Keratinocyte (primary cell): ENCODE measurements around the gene RXRA. TPM values are rescaled to one million over a fixed set of nuclear protein-coding genes. Genes with fewer than 3 reads are reported as not detected.

Experiments used
- DNase-seq: peaks from one replicate; pipeline ENCODE4 v3.0.0-alpha.2; 2011; ENCODE audit warnings: low read depth, missing footprints, low spot score
- FAIRE-seq: peaks from 2 replicates; lab custom pipeline; 2011; peaks lifted over from hg19 to GRCh38; lab: Jason Lieb, UNC
- H2AFZ ChIP-seq: 2 replicates; pipeline ENCODE4 v1.6.0; 2012; ENCODE audit warnings: low read length, control low read depth, inconsistent platforms; ENCODE audit not compliant: control insufficient read depth
- H3K27ac ChIP-seq: 2 replicates; pipeline ENCODE4 v1.5.1; 2011; ENCODE audit warnings: low read length; ENCODE audit not compliant: control insufficient read depth, insufficient read depth
- H3K27me3 ChIP-seq: 3 replicates; pipeline ENCODE4 v1.6.0; 2011; ENCODE audit warnings: low read length; ENCODE audit not compliant: control insufficient read depth, insufficient read depth; ENCODE audit errors: extremely low read depth
- H3K36me3 ChIP-seq, 2 experiments: 2 replicates in 1 of 2; 3 replicates in 1 of 2; pipeline ENCODE4 v1.5.1; 2011; ENCODE audit warnings: low read length in 2 of 2, mild to moderate bottlenecking in 1 of 2; ENCODE audit not compliant: control insufficient read depth in 2 of 2, insufficient read depth in 2 of 2; ENCODE audit errors: extremely low read depth in 1 of 2
- H3K4me1 ChIP-seq: 3 replicates; pipeline ENCODE4 v1.5.1; 2011; ENCODE audit warnings: low read length; ENCODE audit not compliant: control insufficient read depth, insufficient read depth; ENCODE audit errors: extremely low read depth
- H3K4me2 ChIP-seq: 3 replicates; pipeline ENCODE4 v1.6.0; 2011; ENCODE audit warnings: low read depth, low read length; ENCODE audit not compliant: control insufficient read depth, insufficient read depth; ENCODE audit errors: extremely low read depth
- H3K4me3 ChIP-seq, 3 experiments: fragments of 200-600 bp in 1 of 3; sonication (generic) in 1 of 3; 2 replicates in 2 of 3; 3 replicates in 1 of 3; pipeline ENCODE4 v1.5.1; 2011 to 2016; ENCODE audit warnings: low read length in 3 of 3, mild to moderate bottlenecking in 3 of 3, control low read depth in 2 of 3, inconsistent platforms in 1 of 3, low read depth in 1 of 3, mixed read lengths in 1 of 3, mixed run types in 1 of 3, moderate library complexity in 1 of 3; ENCODE audit not compliant: control insufficient read depth in 2 of 3, insufficient read depth in 2 of 3; ENCODE audit errors: extremely low read depth in 1 of 3
- H3K79me2 ChIP-seq: 2 replicates; pipeline ENCODE4 v1.6.0; 2012; ENCODE audit warnings: low read length; ENCODE audit not compliant: control insufficient read depth, insufficient read depth
- H3K9ac ChIP-seq: 3 replicates; pipeline ENCODE4 v1.6.0; 2011; ENCODE audit warnings: low read length; ENCODE audit not compliant: control insufficient read depth, insufficient read depth; ENCODE audit errors: extremely low read depth
- H3K9me1 ChIP-seq: 3 replicates; pipeline ENCODE4 v1.6.0; 2011; ENCODE audit warnings: low read length; ENCODE audit not compliant: control insufficient read depth, insufficient read depth; ENCODE audit errors: extremely low read depth
- H3K9me3 ChIP-seq: 2 replicates; pipeline ENCODE4 v1.5.1; 2012; ENCODE audit warnings: low read depth, low read length; ENCODE audit not compliant: control insufficient read depth
- H4K20me1 ChIP-seq: 3 replicates; pipeline ENCODE4 v1.6.0; 2011; ENCODE audit warnings: low read length; ENCODE audit not compliant: control insufficient read depth, insufficient read depth; ENCODE audit errors: extremely low read depth
- EZH2 ChIP-seq: IDR thresholded peaks from one replicate; pipeline ENCODE4 v1.6.1; 2012; ENCODE audit warnings: inconsistent platforms, mild to moderate bottlenecking, low read length, moderate library complexity
- dilution Hi-C: fragments of 300-500 bp; cut with MboI; formaldehyde crosslinking; loops from one replicate; pipeline ENCODE4 v1.7.0; 2020; ENCODE audit warnings: low sequenced_read_pairs; ENCODE audit not compliant: extremely low pct_ligation_motif_present
- polyA plus RNA-seq, 5 experiments: library from polyadenylated mRNA; depleted of rRNA in 3 of 5; stranded (reverse) in 3 of 5; stranded (forward) in 1 of 5; unstranded in 1 of 5; fragments of >200 nt; gene quantifications; 1 replicate in 1 of 5; 2 replicates in 3 of 5; 3 replicates in 1 of 5; pipeline versions ENCODE4 v1.2.1 to v1.2.3, GENCODE V29; 2011 to 2012; ENCODE audit warnings: missing spikeins in 2 of 5, low read depth in 1 of 5, low replicate concordance in 1 of 5
- TF ChIP-seq, protein P1 (sequence below), 3 experiments: IDR thresholded peaks in 1 of 3; conservative IDR thresholded peaks in 1 of 3; optimal IDR thresholded peaks in 1 of 3; 2 replicates in 2 of 3; 3 replicates in 1 of 3; pipeline versions ENCODE3 to v1.5.1; 2011; ENCODE audit warnings: low read length in 3 of 3, mild to moderate bottlenecking in 3 of 3, moderate library complexity in 2 of 3, control low read depth in 1 of 3, inconsistent platforms in 1 of 3; ENCODE audit not compliant: insufficient read depth in 2 of 3; ENCODE audit errors: extremely low read depth in 1 of 3

Gene RXRA
- polyA plus RNA-seq, 1 donor (not counting 4 experiments of a cell fraction or from before 2014, with no cell fraction given), result 9.7 TPM

DNA sequence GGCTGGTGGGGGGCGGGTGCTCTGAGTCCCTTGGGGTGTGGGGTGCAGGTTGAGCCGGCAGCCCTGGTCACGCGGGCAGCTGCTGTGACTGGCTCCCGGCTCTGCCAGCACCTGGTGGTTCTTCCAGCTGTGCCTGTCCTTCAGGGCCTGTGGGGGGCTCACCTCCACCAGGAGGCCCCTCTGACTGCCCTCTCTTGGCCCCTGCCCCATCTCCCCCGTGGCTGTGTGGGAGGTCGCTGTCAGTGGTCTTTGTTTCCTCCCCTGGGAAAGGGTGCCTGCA lies 3.3 kb downstream of the RXRA start:
- H3K9me1 ChIP-seq, result peaks cover 13% of the 10 kb centered on the region
- peak overlapping the region; percentile 73 to 93 (median 75) for H3K4me3 ChIP-seq
- no peaks in the 10 kb centered on the region for H3K9me3 ChIP-seq
- DNase-seq (no peak), FAIRE-seq (no peak)
- H3K4me2 ChIP-seq, result peak overlapping the region; percentile 88
- H3K27ac ChIP-seq, result peak overlapping the region; percentile 77
- H3K79me2 ChIP-seq, result peaks cover 77% of the 10 kb centered on the region
- H3K36me3 ChIP-seq, result no peaks in the 10 kb centered on the region
- TF ChIP-seq EZH2, result no peak
- TF ChIP-seq, protein P1, sequence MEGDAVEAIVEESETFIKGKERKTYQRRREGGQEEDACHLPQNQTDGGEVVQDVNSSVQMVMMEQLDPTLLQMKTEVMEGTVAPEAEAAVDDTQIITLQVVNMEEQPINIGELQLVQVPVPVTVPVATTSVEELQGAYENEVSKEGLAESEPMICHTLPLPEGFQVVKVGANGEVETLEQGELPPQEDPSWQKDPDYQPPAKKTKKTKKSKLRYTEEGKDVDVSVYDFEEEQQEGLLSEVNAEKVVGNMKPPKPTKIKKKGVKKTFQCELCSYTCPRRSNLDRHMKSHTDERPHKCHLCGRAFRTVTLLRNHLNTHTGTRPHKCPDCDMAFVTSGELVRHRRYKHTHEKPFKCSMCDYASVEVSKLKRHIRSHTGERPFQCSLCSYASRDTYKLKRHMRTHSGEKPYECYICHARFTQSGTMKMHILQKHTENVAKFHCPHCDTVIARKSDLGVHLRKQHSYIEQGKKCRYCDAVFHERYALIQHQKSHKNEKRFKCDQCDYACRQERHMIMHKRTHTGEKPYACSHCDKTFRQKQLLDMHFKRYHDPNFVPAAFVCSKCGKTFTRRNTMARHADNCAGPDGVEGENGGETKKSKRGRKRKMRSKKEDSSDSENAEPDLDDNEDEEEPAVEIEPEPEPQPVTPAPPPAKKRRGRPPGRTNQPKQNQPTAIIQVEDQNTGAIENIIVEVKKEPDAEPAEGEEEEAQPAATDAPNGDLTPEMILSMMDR (optimal IDR thresholded peaks at IDR 0.05 in 1 of 3, IDR thresholded peaks at IDR 0.05 in 1 of 3, conservative IDR thresholded peaks at IDR 0.05 in 1 of 3; ENCODE audit: extremely low read depth in 1 of 3, insufficient read depth in 2 of 3, low read length in 3 of 3), result no peak
- no peaks in the 10 kb centered on the region for H3K27me3 ChIP-seq
- H2AFZ ChIP-seq, result no peak overlapping the region
- H3K4me1 ChIP-seq, result peaks cover 61% of the 10 kb centered on the region
- dilution Hi-C loops, result no loop called here
- peak overlapping the region; percentile 80 for H3K9ac ChIP-seq
- H4K20me1 ChIP-seq, result peaks cover 43% of the 10 kb centered on the region

DNA sequence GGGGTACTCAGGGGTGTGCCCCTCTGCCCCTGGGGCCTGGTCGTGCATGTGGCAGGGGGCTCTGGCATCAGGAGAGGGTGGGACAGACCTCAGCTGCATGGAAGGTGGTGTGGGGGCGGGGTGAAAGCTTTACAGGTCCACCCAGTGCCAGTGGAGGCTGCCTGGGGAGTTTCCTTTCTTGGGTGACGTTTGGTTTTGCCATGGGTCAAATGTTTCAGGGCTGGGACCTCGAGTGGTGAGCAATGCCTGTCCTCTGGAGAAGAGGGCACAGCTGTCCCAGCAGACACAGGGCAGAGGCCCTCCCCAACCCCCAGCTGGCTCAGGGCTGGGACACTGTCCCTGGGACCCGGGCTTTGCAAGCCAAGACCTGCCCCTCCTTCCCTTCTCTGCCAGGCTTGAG lies 3.6 kb downstream of the RXRA start:
- DNase-seq (no peak), FAIRE-seq (peak; percentile 58)
- no peaks in the 10 kb centered on the region for H3K36me3 ChIP-seq
- peaks cover 47% of the 10 kb centered on the region for H4K20me1 ChIP-seq
- peaks cover 81% of the 10 kb centered on the region for H3K79me2 ChIP-seq
- dilution Hi-C loops, result no loop called here
- H3K4me2 ChIP-seq, result peak overlapping the region; percentile 88
- peak overlapping the region; percentile 80 for H3K9ac ChIP-seq
- H3K9me3 ChIP-seq, result no peaks in the 10 kb centered on the region
- H3K27ac ChIP-seq, result peak overlapping the region; percentile 77
- H3K4me1 ChIP-seq, result peaks cover 64% of the 10 kb centered on the region
- TF ChIP-seq, protein P1 (optimal IDR thresholded peaks at IDR 0.05 in 1 of 3, IDR thresholded peaks at IDR 0.05 in 1 of 3, conservative IDR thresholded peaks at IDR 0.05 in 1 of 3; ENCODE audit: extremely low read depth in 1 of 3, insufficient read depth in 2 of 3, low read length in 3 of 3), result no peak
- TF ChIP-seq EZH2, result no peak
- no peaks in the 10 kb centered on the region for H3K27me3 ChIP-seq
- H2AFZ ChIP-seq, result no peak overlapping the region
- H3K9me1 ChIP-seq, result peaks cover 17% of the 10 kb centered on the region
- peak overlapping the region; percentile 73 to 93 (median 75) for H3K4me3 ChIP-seq
